SJSA1 (cell line): Measurements from ENCODE around the gene CDC23. TPM values are rescaled to one million over a fixed set of nuclear protein-coding genes. Genes with fewer than 3 reads are reported as not detected.
"Not testable (repeated sequence)": the region's sequence is repeated elsewhere in the genome, so short reads cannot be mapped to it uniquely, and the experiment has no call there.

Experiments used
- DNase-seq, 2 experiments: peaks; one replicate each; pipeline ENCODE4 v3.0.0-alpha.2; 2015 to 2020; ENCODE audit warnings: low spot score in 2 of 2, low read depth in 1 of 2
- H3K27ac ChIP-seq: fragments of 250-450 bp; sonication (Bioruptor Pico); 2 replicates; pipeline ENCODE4 v1.5.1; 2020; ENCODE audit warnings: mild to moderate bottlenecking, moderate library complexity
- H3K27me3 ChIP-seq: fragments of 250-450 bp; sonication (Bioruptor Pico); replicated peaks from 2 replicates; pipeline ENCODE4 v1.5.1; 2020; ENCODE audit warnings: mild to moderate bottlenecking, moderate library complexity
- H3K36me3 ChIP-seq: fragments of 250-450 bp; sonication (Bioruptor Pico); 2 replicates; pipeline ENCODE4 v1.5.1; 2020; ENCODE audit warnings: mild to moderate bottlenecking
- H3K4me1 ChIP-seq: fragments of 250-450 bp; sonication (Bioruptor Pico); replicated peaks from 2 replicates; pipeline ENCODE4 v1.6.1; 2021; ENCODE audit warnings: mild to moderate bottlenecking
- H3K4me3 ChIP-seq: fragments of 250-450 bp; sonication (Bioruptor Pico); 2 replicates; pipeline ENCODE4 v1.5.1; 2020; ENCODE audit warnings: mild to moderate bottlenecking
- H3K9me3 ChIP-seq: fragments of 250-450 bp; sonication (Bioruptor Pico); replicated peaks from 2 replicates; pipeline ENCODE4 v1.5.1; 2020; ENCODE audit warnings: mild to moderate bottlenecking
- total RNA-seq: library from RNA; depleted of rRNA; stranded (reverse); fragments of >200 nt; shearing (Covaris generic); gene quantifications from 2 replicates; pipeline ENCODE4 v1.2.3, GENCODE V29; 2014; rRNA removed

Gene CDC23
- total RNA-seq, 1 experiment from 2014 or later = 70.7 TPM

GRCh38 chr5:138148811-138149210 lies 64.3 kb downstream of the CDC23 start:
- peak; percentile 20 to 65 for DNase-seq
- peaks cover 13% of the 10 kb centered on the region; the same call in 1 of the 2 replicates for H3K4me1 ChIP-seq
- H3K4me3 ChIP-seq = no peak overlapping the region
- no peak overlapping the region for H3K27ac ChIP-seq
- H3K36me3 ChIP-seq = no peaks in the 10 kb centered on the region
- no peaks in the 10 kb centered on the region; the same call in 1 of the 2 replicates for H3K27me3 ChIP-seq
- no peaks in the 10 kb centered on the region for H3K9me3 ChIP-seq

DNA sequence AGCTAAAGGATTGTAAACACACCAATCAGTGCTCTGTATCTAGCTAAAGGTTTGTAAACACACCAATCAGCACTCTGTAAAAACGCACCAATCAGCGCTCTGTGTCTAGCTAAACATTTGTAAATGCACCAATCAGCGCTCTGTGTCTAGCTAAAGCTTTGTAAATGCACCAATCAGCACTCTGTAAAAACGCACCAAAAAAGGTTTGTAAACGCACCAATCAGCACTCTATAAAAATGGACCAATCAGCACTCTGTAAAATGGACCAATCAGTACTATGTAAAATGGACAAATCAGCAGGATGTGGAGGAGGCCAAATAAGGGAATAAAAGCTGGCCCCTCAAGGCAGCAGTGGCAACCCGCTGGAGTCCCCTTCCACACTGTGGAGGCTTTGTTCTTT lies 69.5 kb downstream of the CDC23 start:
- H3K4me3 ChIP-seq, H3K4me1 ChIP-seq, H3K9me3 ChIP-seq, H3K27ac ChIP-seq, H3K27me3 ChIP-seq, DNase-seq, H3K36me3 ChIP-seq: not testable (repeated sequence)

DNA sequence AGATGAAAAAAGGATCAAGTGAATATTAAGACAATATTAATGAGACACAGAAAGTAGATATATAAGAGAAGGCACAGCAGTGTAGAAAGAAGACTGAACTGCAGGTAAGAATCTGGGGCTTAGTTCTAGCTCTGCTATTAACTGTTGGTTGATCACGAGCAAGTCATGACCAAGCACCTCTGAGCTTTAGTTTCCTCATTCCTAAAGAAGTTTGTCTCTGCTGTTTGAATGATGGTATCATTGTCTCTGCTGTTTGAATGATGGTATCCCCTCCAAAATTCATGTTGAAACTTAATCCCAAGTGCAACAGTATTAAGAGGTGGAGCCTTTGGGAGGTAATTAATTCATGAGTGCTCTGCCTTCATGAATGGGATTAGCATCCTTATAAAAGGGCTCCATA lies 71.4 kb downstream of the CDC23 start:
- Histone ChIP-seq H3K9me3 (no peaks in the 10 kb centered on the region), H3K27me3 (peaks cover 9% of the 10 kb centered on the region; the same call in 1 of the 2 replicates), H3K4me3 (no peak overlapping the region), H3K36me3 (no peaks in the 10 kb centered on the region), H3K4me1 (no peaks in the 10 kb centered on the region), H3K27ac (no peak overlapping the region)
- DNase-seq = no peak

GRCh38 chr5:138140268-138140667 lies 72.9 kb downstream of the CDC23 start:
- no peak for DNase-seq
- no peaks in the 10 kb centered on the region for H3K4me1 ChIP-seq
- no peak overlapping the region for H3K27ac ChIP-seq
- H3K27me3 ChIP-seq = peaks cover 9% of the 10 kb centered on the region; the same call in 1 of the 2 replicates
- H3K4me3 ChIP-seq = no peak overlapping the region
- no peaks in the 10 kb centered on the region for H3K9me3 ChIP-seq
- H3K36me3 ChIP-seq = no peaks in the 10 kb centered on the region

- Histone ChIP-seq H3K4me3 (no peak overlapping the region), H3K4me1 (no peaks in the 10 kb centered on the region), H3K27me3 (peaks cover 9% of the 10 kb centered on the region; the same call in 1 of the 2 replicates), H3K36me3 (no peaks in the 10 kb centered on the region), H3K27ac (no peak overlapping the region), H3K9me3 (no peaks in the 10 kb centered on the region)
- DNase-seq = no peak
These were observed 73.4 kb downstream of the CDC23 start for GRCh38 chr5:138139781-138140090.

- Histone ChIP-seq H3K27ac (no peak within 1 kb of the TSS), H3K4me3 (no peak within 1 kb of the TSS), H3K9me3 (no peaks in the 10 kb centered on the region), H3K36me3 (no peaks in the 10 kb centered on the region), H3K27me3 (peaks cover 9% of the 10 kb centered on the region; the same call in 1 of the 2 replicates), H3K4me1 (no peaks in the 10 kb centered on the region)
- no peak for DNase-seq
These were observed 74.0 kb downstream of the CDC23 start, which contains the start of gene NME5 for GRCh38 chr5:138138949-138139780. Gene NME5, minus strand, starts transcription at chr5:138139428. Its CDS starts 648 bp downstream, at chr5:138138780.

Other genes starting within 250 kb of the CDC23 start
- gene FAM13B, start 180.2 kb downstream of the CDC23 start, total RNA-seq = 21.6 and 32.7 TPM in 2 replicates
- not detected in 2 replicates for gene WNT8A, start 129.3 kb downstream of the CDC23 start, total RNA-seq
- not detected in 2 replicates for gene NME5, start 73.9 kb downstream of the CDC23 start, total RNA-seq
- 47.3 and 90.0 TPM in 2 replicates for gene BRD8, start 34.7 kb downstream of the CDC23 start, total RNA-seq
- 113 and 152 TPM in 2 replicates for gene KIF20A, start 34.2 kb downstream of the CDC23 start, total RNA-seq
- not detected in 2 replicates for gene GFRA3, start 61.3 kb upstream of the CDC23 start, total RNA-seq
- 36.5 and 40.0 TPM in 2 replicates for gene CDC25C, start 118.5 kb upstream of the CDC23 start, total RNA-seq
- gene FAM53C, start 124.9 kb upstream of the CDC23 start, total RNA-seq = 42.0 and 63.6 TPM in 2 replicates
- 48.0 and 64.8 TPM in 2 replicates for gene KDM3B, start 139.4 kb upstream of the CDC23 start, total RNA-seq
- 0.21 TPM in 1 of 2 replicates, not detected in the other for gene REEP2, start 225.7 kb upstream of the CDC23 start, total RNA-seq